GM06990 (cell line): ENCODE results near the gene DPRX.

Source experiments
- DNase-seq: peaks from one replicate; pipeline ENCODE4 v3.0.0-alpha.2; 2011; ENCODE audit not compliant: insufficient read length; ENCODE audit errors: extremely low read depth
- H3K27me3 ChIP-seq: replicated peaks from 2 replicates; pipeline ENCODE4 v1.6.0; 2011; ENCODE audit warnings: low read length; ENCODE audit not compliant: control insufficient read depth, insufficient read depth
- H3K36me3 ChIP-seq: 2 replicates; pipeline ENCODE4 v1.5.1; 2011; ENCODE audit warnings: low read length; ENCODE audit not compliant: control insufficient read depth, insufficient read depth
- H3K4me3 ChIP-seq: replicated peaks from 2 replicates; pipeline ENCODE4 v1.5.1; 2011; ENCODE audit warnings: low read depth, mild to moderate bottlenecking, control low read depth, low read length
- TF ChIP-seq, protein P1 (sequence below): IDR thresholded peaks from 2 replicates; pipeline ENCODE4 v1.5.1; 2011; ENCODE audit warnings: low read length, control low read depth, mild to moderate bottlenecking, inconsistent platforms; ENCODE audit not compliant: insufficient read depth, poor library complexity, severe bottlenecking

DPRX gene

GRCh38 chr19:53597023-53597422 lies 34.8 kb upstream of the DPRX start:
- Histone ChIP-seq H3K36me3 (no peaks in the 10 kb centered on the region), H3K27me3 (no peaks in the 10 kb centered on the region), H3K4me3 (no peak overlapping the region)
- no peak for DNase-seq
- TF ChIP-seq, protein P1, sequence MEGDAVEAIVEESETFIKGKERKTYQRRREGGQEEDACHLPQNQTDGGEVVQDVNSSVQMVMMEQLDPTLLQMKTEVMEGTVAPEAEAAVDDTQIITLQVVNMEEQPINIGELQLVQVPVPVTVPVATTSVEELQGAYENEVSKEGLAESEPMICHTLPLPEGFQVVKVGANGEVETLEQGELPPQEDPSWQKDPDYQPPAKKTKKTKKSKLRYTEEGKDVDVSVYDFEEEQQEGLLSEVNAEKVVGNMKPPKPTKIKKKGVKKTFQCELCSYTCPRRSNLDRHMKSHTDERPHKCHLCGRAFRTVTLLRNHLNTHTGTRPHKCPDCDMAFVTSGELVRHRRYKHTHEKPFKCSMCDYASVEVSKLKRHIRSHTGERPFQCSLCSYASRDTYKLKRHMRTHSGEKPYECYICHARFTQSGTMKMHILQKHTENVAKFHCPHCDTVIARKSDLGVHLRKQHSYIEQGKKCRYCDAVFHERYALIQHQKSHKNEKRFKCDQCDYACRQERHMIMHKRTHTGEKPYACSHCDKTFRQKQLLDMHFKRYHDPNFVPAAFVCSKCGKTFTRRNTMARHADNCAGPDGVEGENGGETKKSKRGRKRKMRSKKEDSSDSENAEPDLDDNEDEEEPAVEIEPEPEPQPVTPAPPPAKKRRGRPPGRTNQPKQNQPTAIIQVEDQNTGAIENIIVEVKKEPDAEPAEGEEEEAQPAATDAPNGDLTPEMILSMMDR = no peak

DNA sequence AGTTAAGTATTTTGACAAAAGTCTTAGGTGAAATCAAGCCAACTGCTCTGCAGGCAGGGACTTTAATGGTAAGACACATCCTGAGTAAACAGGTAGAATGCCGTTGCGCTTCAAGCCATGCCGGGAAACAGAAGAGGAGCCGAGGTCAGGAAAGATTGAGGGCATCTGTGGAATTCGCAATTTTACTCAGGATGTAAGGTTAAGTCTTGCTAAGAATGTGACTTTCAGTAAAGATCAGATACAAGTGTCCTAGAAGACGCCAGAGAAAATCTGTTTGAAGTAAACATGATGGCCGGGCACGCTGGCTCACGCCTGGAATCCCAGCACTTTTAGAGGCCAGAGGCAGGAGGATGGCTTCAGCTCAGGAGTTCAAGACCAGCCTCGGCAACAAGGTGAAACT lies 33.4 kb upstream of the DPRX start:
- Histone ChIP-seq H3K27me3 (no peaks in the 10 kb centered on the region), H3K36me3 (no peaks in the 10 kb centered on the region), H3K4me3 (no peak overlapping the region)
- TF ChIP-seq, protein P1 = no peak
- DNase-seq = no peak

- TF ChIP-seq, protein P1 = no peak
- H3K27me3 ChIP-seq = no peaks in the 10 kb centered on the region
- DNase-seq = no peak
- no peak overlapping the region for H3K4me3 ChIP-seq
- H3K36me3 ChIP-seq = no peaks in the 10 kb centered on the region
Measured at GRCh38 chr19:53600217-53600616, 31.6 kb upstream of the DPRX start.

DNA sequence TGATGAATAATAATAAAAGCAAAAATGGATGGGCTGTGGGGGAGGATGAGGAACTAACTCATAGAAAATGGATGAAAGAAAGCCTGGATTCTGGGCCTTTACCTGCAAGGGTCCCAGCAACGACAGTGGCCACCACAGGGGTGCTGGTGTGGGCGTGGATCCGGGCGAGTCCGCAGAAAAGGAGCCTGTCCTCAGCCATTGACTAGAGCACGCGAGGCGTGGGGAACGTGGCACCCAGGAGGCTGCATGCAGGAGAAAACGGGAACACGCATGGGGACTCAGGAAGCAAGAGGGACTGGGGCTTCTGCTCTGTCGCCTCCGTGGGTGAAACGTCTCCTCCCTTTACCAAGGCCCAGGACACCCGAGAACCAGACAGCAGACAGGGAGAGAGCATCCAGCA lies 25.8 kb upstream of the DPRX start:
- no peak for DNase-seq
- H3K27me3 ChIP-seq = no peaks in the 10 kb centered on the region
- no peaks in the 10 kb centered on the region for H3K36me3 ChIP-seq
- H3K4me3 ChIP-seq = no peak overlapping the region
- TF ChIP-seq, protein P1 = no peak

- Histone ChIP-seq H3K4me3 (no peak overlapping the region), H3K27me3 (no peaks in the 10 kb centered on the region), H3K36me3 (no peaks in the 10 kb centered on the region)
- DNase-seq = no peak
- TF ChIP-seq, protein P1 = no peak
Measured at GRCh38 chr19:53608381-53608780, 23.4 kb upstream of the DPRX start.

GRCh38 chr19:53612762-53613526 lies 18.9 kb upstream of the DPRX start:
- no peaks in the 10 kb centered on the region for H3K36me3 ChIP-seq
- no peak for DNase-seq
- H3K27me3 ChIP-seq = no peaks in the 10 kb centered on the region
- H3K4me3 ChIP-seq = no peak overlapping the region
- TF ChIP-seq, protein P1 = no peak
